Mucosa of rectum (tissue), 2 donors: Measurements from ENCODE around the gene HOXD8.

Source experiments
- H3K27ac ChIP-seq, 2 donors: one replicate each; pipeline ENCODE4 v1.7.0; 2013; ENCODE audit warnings: inconsistent platforms in 2 of 2, low read depth in 2 of 2, low read length in 2 of 2
- H3K27me3 ChIP-seq, 2 donors: one replicate each; pipeline ENCODE4 v1.7.0; 2013; ENCODE audit warnings: low read length in 2 of 2; ENCODE audit not compliant: control insufficient read depth in 2 of 2, insufficient read depth in 2 of 2
- H3K36me3 ChIP-seq, 2 donors: one replicate each; pipeline ENCODE4 v1.7.0; 2013; ENCODE audit warnings: low read length in 2 of 2; ENCODE audit not compliant: control insufficient read depth in 2 of 2, insufficient read depth in 2 of 2
- H3K4me1 ChIP-seq, 2 donors: one replicate each; pipeline ENCODE4 v1.7.0; 2013; ENCODE audit warnings: low read length in 2 of 2, mild to moderate bottlenecking in 1 of 2; ENCODE audit not compliant: control insufficient read depth in 2 of 2, insufficient read depth in 2 of 2
- H3K4me3 ChIP-seq, 2 donors: one replicate each; pipeline ENCODE4 v1.7.0; 2013; ENCODE audit warnings: low read length in 2 of 2
- H3K9ac ChIP-seq, 2 donors: one replicate each; pipeline ENCODE4 v1.7.0; 2013; ENCODE audit warnings: low read length in 2 of 2, low read depth in 1 of 2, mild to moderate bottlenecking in 1 of 2
- H3K9me3 ChIP-seq, 2 donors: one replicate each; pipeline ENCODE4 v1.7.0; 2013; ENCODE audit warnings: low read length in 2 of 2; ENCODE audit not compliant: control insufficient read depth in 2 of 2
- donor health status: healthy.
- donor health status: Normal muscosa, but diverticular disease.

HOXD8 gene

DNA sequence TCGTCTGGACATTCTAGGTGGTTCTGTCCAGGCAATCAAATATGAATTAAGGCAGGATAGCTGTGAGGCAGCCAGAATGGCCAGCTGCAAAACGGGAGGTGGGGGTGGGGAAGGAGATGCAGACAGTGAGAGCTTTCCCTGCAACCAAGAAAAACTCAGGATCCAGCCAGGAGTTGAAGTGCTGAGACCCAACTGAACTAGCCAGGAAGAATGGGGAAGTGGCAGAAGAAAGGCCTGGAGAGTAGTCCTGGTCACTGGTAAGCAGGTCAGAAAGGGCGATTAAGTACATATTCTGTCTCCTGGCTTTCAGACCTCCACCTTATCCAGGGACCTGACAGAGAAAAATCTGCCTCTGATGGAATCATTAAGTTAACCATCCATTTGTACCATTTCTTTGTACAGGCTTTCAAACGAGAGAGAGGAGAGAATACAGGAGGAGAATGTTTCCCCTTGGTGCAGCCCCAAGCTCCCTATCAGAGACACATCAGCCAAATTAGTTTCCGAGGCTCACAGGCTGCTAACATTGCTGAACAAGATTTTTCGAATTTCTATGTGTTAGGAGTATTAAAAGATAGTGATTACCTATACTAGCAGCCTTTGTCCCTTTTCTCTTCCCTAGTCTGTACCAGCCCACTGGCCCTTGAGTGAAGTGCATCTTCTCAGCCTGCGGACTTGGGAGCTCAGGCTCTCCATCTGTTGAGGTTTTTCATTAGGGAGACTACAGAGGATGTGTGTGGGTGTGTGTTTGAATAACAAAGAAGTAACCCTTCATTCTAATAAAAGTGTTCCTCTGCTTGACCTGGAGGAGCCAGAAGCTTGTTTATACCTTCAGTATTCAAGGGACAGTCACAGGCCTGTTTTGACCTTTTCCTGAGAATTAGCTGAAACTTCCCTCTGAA is 46.5 kb downstream of the HOXD8 start:
- Histone ChIP-seq H3K4me1 (peaks cover 17 to 28% of the 10 kb centered on the region in 2 donors), H3K36me3 (no peaks in the 10 kb centered on the region), H3K27ac (no peak overlapping the region), H3K27me3 (peaks cover 4 to 6% of the 10 kb centered on the region in 2 donors), H3K9ac (no peak overlapping the region), H3K4me3 (no peak overlapping the region), H3K9me3 (no peaks in the 10 kb centered on the region)

DNA sequence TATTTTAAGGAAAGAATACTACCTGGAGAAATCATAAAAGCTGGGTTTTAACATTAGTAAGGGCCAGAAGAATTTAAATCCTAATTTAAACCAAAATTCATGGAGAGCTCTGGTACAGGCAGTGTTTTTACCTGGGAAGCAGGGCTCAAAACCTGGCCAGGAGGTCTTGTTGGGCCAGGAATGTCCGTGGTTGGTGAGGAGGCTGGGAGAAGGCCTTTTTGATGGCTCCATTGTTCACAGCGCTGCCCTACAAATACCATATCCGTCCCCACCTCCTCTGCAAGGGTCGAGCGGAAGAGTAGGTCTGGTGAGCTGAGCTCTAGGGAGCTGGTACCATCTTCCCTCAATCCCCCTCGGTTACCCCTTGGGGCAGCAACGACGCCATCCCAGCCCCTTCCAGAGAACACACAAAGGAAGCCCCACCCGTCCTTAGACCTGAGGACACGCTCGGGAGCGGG is 48.1 kb downstream of the HOXD8 start:
- H3K27ac ChIP-seq: peak overlapping the region in 1 of 2 donors; percentile 80
- H3K4me1 ChIP-seq: peaks cover 14 to 26% of the 10 kb centered on the region in 2 donors
- peak overlapping the region; percentile 56 to 65 for H3K9ac ChIP-seq
- no peaks in the 10 kb centered on the region for H3K36me3 ChIP-seq
- H3K27me3 ChIP-seq: peaks cover 0 to 6% of the 10 kb centered on the region in 2 donors
- H3K9me3 ChIP-seq: no peaks in the 10 kb centered on the region
- peak overlapping the region; percentile 60 to 73 for H3K4me3 ChIP-seq

DNA sequence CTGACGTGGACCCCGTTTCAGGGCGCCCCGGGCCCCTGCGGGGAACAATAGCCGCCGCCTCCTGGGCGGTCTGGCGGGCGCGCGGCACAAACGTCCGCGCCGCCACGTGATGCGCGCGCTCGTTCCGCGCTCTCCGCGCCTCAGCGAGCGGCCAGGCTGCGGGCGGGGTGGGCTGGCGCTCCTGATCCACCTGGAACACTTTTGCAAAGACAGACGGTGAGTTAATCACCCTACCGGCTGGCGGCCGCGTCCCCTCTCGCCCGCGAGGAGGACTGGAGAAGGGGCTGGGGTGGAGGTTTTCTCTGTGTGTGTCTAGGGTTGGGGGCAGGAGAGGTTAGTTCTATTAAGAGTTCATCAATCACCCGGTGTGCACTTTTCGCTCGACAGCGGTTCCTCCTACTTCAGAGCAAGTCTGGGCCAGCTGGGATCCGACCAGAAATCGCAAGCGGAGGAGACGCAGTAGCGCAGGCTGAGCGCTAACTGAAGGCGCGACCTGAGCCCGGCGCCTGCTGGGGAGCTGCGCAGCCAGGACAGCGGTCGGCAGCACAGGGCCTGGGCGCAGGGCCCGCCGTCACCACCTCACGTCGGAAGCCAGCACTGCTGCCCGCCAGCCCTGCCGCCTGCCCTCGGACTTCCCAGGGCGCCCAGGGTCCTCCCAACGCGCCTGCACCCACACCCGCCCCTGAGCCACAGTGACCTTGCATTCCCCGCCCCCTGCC is 48.7 kb downstream of the HOXD8 start:
- H3K36me3 ChIP-seq: no peaks in the 10 kb centered on the region
- peaks cover 0 to 3% of the 10 kb centered on the region in 2 donors for H3K27me3 ChIP-seq
- peaks cover 14 to 26% of the 10 kb centered on the region in 2 donors for H3K4me1 ChIP-seq
- H3K27ac ChIP-seq: peak overlapping the region; percentile 51 to 80
- peak overlapping the region; percentile 60 to 73 for H3K4me3 ChIP-seq
- no peaks in the 10 kb centered on the region for H3K9me3 ChIP-seq
- peak overlapping the region; percentile 56 to 65 for H3K9ac ChIP-seq

DNA sequence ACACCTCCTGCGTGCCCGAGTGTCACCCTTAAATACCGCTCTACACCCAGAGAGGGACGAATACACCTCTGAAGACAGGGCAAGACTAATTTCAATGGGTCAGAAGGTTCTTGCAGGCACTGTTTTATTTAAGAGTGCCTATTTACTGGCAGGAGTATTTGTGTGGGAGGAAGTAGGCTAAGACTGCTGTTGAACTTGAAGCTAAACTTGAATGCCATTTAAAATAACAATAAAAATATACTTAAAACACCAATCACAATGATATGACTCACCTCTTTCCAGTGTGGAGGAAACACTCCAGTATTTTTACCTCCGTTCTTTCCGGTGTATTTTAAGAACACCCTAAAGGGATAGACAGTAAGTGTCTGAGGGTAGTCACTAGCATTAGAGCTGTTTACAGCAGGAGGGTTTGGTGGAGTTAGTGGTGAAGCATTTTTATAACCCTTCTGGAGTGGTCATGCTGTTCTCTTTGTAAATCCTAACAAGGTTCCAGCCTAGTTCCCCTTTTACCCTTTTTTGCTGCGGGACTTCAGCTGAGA is 49.3 kb downstream of the HOXD8 start:
- H3K4me1 ChIP-seq: peaks cover 12 to 26% of the 10 kb centered on the region in 2 donors
- H3K27me3 ChIP-seq: peaks cover 0 to 3% of the 10 kb centered on the region in 2 donors
- H3K36me3 ChIP-seq: no peaks in the 10 kb centered on the region
- peak overlapping the region; percentile 51 to 80 for H3K27ac ChIP-seq
- H3K9ac ChIP-seq: no peak overlapping the region
- H3K9me3 ChIP-seq: no peaks in the 10 kb centered on the region
- peak overlapping the region; percentile 60 to 73 for H3K4me3 ChIP-seq

DNA sequence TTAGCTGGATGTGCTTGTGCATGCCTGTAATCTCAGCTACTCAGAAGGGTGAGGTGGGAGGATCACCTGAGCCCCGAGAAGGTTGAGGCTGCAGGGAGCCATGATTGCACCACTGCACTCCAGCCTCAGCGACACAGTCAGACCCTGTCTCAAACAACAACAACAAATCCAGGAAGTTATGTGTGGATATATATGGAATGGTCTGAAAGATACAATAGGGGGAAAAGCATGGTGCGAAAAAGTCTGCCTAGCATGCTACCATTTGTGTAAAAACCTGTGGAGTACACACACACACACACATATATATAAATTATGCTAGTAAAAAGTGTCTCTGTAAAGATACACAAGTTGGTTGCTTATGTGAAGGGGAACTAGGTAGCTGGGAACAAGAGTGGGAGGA is 52.0 kb downstream of the HOXD8 start:
- H3K4me1 ChIP-seq: peaks cover 5 to 21% of the 10 kb centered on the region in 2 donors
- no peak overlapping the region for H3K27ac ChIP-seq
- H3K36me3 ChIP-seq: no peaks in the 10 kb centered on the region
- H3K27me3 ChIP-seq: peaks cover 0 to 3% of the 10 kb centered on the region in 2 donors
- H3K9me3 ChIP-seq: no peaks in the 10 kb centered on the region
- no peak overlapping the region for H3K4me3 ChIP-seq
- H3K9ac ChIP-seq: no peak overlapping the region
